Left colon (tissue), 2 donors: ENCODE measurements around the gene KLK13. TPM values are rescaled to one million over a fixed set of nuclear protein-coding genes. Genes with fewer than 3 reads are reported as not detected.

Experiments
- ATAC-seq: fragments of 200-7000 bp; cut with Tn5 transposase; one replicate; pipeline ENCODE4 v1.9.1; 2020; ENCODE audit warnings: mild to moderate bottlenecking, moderate library complexity
- DNase-seq, 2 donors: peaks; one replicate each; pipeline ENCODE4 v3.0.0-alpha.2; 2020
- intact Hi-C, 2 donors: fragments of 100-400 bp; cut with DNase I in 1 of 2; cut with micrococcal nuclease in 1 of 2; formaldehyde crosslinking; loops; one replicate each; pipeline versions ENCODE4 v1.11.2 to v1.14.0; 2022; cut with DNase I, micrococcal nuclease
- total RNA-seq, 2 donors: library from RNA; stranded (reverse); fragmentation: NEBNext Ultra II Directional; extraction: Animal tissue kit (Norgen Biotek cat#: 25700); gene quantifications; one replicate each; pipeline ENCODE4 v1.2.1, GENCODE V29; 2021
- donor health status: DM: no; HTN: no; CAD: no.
- donor health status: DM: yes; HTN: yes; CAD: no.

The KLK13 gene
- total RNA-seq, 2 donors from 2014 or later, result 0.43 to 0.98 TPM

GRCh38 chr19:51093510-51094345 is 28.8 kb upstream of the KLK13 start:
- no peak for ATAC-seq
- DNase-seq, result no peak
- intact Hi-C loops, result no loop called here

DNA sequence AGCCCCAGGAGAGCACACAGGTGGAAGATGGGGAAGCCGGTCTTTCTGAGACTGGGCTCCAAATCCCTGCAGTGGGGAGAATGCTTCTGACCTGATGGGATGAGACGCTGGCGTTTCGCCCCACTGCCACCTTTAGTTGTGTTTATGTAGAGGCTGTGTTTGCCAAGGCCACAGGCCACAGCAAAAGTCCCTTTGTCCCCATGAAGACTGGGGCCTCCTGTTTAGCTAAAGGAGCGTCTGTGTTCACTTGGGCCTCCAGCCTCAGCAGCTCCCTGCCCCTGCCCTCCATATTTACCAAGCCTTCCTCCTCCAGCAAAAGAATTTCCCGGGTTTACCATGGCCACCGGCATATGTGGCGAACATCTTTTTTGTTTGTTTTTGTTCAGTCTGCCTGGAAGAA is 28.2 kb upstream of the KLK13 start:
- DNase-seq (no peak), ATAC-seq (no peak)
- intact Hi-C loops, result no loop called here

GRCh38 chr19:51091895-51092873 is 27.3 kb upstream of the KLK13 start:
- no peak for DNase-seq
- ATAC-seq, result peak; percentile 54
- intact Hi-C loops, result no loop called here

GRCh38 chr19:51091126-51091525 is 26.2 kb upstream of the KLK13 start:
- ATAC-seq (no peak), DNase-seq (no peak)
- intact Hi-C loops, result no loop called here

GRCh38 chr19:51090471-51090870 is 25.6 kb upstream of the KLK13 start:
- no peak for ATAC-seq
- intact Hi-C loops, result no loop called here
- DNase-seq, result no peak

- intact Hi-C loops, result no loop called here
- no peak for ATAC-seq
- DNase-seq, result no peak
Observed at GRCh38 chr19:51089786-51090185, 24.9 kb upstream of the KLK13 start.

DNA sequence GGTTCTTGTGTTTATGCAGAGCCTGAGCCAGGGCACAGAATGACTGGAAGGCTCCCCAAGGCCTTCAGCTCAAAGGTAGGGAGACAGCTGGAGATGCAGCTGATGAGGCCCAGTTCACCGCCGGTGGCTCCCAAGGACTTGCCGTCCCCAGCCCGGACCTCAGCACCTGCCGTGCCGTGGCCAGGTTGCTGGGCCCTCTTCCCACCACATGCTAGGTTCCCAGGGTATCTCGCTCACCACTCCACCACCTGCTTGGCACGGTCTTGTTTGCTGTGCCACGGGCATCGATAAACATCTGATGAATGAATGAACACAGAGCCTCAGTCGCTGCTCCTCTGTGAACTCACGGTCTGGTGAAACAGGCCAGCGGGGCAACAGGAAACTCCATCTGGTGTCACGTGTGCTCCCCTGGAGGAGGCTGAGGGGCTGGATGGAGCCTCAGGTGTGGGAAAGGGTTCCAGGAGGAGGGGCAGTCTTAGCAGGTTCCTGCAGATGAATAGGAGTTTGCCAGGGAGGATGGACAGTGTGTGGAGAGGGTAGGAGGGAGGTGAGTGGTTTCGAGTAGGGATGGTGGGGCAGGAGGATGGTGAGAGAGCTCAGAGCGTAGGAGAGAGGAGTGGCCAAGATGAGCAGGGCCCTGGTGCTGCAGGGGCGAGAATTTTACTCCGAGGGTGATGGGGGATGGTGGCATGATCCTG is 21.4 kb upstream of the KLK13 start:
- no peak for ATAC-seq
- DNase-seq, result peak in 1 of 2 donors; percentile 8
- intact Hi-C loops, result no loop called here

GRCh38 chr19:51084505-51084904 is 19.6 kb upstream of the KLK13 start:
- intact Hi-C loops, result no loop called here
- no peak for DNase-seq
- no peak for ATAC-seq

GRCh38 chr19:51083783-51084182 is 18.9 kb upstream of the KLK13 start:
- DNase-seq (no peak), ATAC-seq (no peak)
- intact Hi-C loops, result no loop called here

GRCh38 chr19:51083181-51083580 is 18.3 kb upstream of the KLK13 start:
- ATAC-seq, result no peak
- no peak for DNase-seq
- intact Hi-C loops, result no loop called here

- intact Hi-C loops, result no loop called here
- DNase-seq, result no peak
- no peak for ATAC-seq
Observed at GRCh38 chr19:51082611-51083010, 17.7 kb upstream of the KLK13 start, which contains the start of gene KLK14. Gene KLK14 (minus strand): TSS chr19:51082887. CDS start chr19:51082614, 273 bp downstream.

DNA sequence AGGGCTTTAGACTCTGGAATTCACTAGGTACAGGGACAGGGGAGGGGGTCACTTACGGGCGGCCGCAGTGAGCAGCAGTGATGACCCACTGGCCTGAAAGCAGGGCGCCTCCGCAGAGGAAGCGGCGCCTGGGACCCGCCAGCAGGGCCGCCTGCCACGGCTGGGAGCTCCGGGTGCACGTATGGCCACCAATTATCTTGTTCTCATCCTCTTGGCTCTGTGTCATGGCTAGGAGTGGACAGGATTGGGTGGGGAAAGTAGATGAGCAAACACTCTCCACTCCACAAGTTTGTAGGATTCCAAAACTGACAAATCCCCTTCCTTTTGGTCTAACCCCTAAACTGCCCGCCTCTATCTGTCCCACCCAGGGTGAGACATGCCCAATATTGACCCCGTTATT is 16.6 kb upstream of the KLK13 start:
- DNase-seq (no peak), ATAC-seq (no peak)
- intact Hi-C loops, result no loop called here

DNA sequence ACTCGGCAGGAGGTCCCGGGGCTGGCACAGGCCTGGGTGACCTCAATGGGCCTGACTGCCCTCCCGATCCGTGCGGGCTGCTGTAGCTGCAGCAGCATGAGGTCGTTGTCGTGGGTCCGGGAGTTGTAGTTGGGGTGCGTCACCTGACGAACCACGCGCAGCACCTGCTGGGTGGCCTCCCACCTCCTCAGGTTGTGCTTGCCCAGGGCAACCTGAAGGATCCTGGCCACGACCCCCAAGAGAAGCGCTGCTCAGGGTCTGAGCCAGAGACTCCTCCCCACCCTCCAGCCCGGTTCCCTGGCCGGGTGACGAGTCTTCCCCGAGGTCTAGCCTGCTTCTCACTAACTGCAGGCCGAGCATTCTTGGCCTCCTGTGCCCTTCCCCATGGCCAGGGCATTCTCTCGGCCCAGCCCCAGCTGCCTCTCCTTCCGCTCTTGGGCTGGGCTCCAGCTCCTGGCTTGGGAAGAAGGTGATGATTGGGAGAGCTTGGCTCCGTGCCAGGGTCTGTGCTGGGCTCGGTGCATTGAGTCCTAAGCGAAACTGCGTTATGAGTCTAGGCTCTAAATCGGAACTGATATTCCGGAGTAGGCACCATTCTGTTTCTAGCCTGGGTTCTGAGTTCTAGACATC is 14.7 kb upstream of the KLK13 start:
- intact Hi-C loops, result no loop called here
- ATAC-seq (no peak), DNase-seq (no peak)

- intact Hi-C loops, result no loop called here
- ATAC-seq, result no peak
- no peak for DNase-seq
Observed at GRCh38 chr19:51078731-51079130, 13.8 kb upstream of the KLK13 start.

- DNase-seq, result no peak
- no peak for ATAC-seq
- intact Hi-C loops, result no loop called here
Observed at GRCh38 chr19:51078104-51078503, 13.2 kb upstream of the KLK13 start.

GRCh38 chr19:51076631-51077213 is 11.8 kb upstream of the KLK13 start:
- intact Hi-C loops, result no loop called here
- DNase-seq (no peak), ATAC-seq (no peak)

GRCh38 chr19:51075998-51076397 is 11.1 kb upstream of the KLK13 start:
- DNase-seq (no peak), ATAC-seq (no peak)
- intact Hi-C loops, result no loop called here

GRCh38 chr19:51071095-51071405 is 6.2 kb upstream of the KLK13 start:
- no peak for DNase-seq
- no peak for ATAC-seq
- intact Hi-C loops, result no loop called here
